Keratinocyte (primary cell): ENCODE results near the gene KRT23. TPM values are rescaled to one million over a fixed set of nuclear protein-coding genes. Genes with fewer than 3 reads are reported as not detected.

Source experiments
- DNase-seq: peaks from one replicate; pipeline ENCODE4 v3.0.0-alpha.2; 2011; ENCODE audit warnings: low read depth, missing footprints, low spot score
- FAIRE-seq: peaks from 2 replicates; lab custom pipeline; 2011; peaks lifted over from hg19 to GRCh38; lab: Jason Lieb, UNC
- H2AFZ ChIP-seq: 2 replicates; pipeline ENCODE4 v1.6.0; 2012; ENCODE audit warnings: low read length, control low read depth, inconsistent platforms; ENCODE audit not compliant: control insufficient read depth
- H3K27ac ChIP-seq: 2 replicates; pipeline ENCODE4 v1.5.1; 2011; ENCODE audit warnings: low read length; ENCODE audit not compliant: control insufficient read depth, insufficient read depth
- H3K27me3 ChIP-seq: 3 replicates; pipeline ENCODE4 v1.6.0; 2011; ENCODE audit warnings: low read length; ENCODE audit not compliant: control insufficient read depth, insufficient read depth; ENCODE audit errors: extremely low read depth
- H3K36me3 ChIP-seq, 2 experiments: 2 replicates in 1 of 2; 3 replicates in 1 of 2; pipeline ENCODE4 v1.5.1; 2011; ENCODE audit warnings: low read length in 2 of 2, mild to moderate bottlenecking in 1 of 2; ENCODE audit not compliant: control insufficient read depth in 2 of 2, insufficient read depth in 2 of 2; ENCODE audit errors: extremely low read depth in 1 of 2
- H3K4me1 ChIP-seq: 3 replicates; pipeline ENCODE4 v1.5.1; 2011; ENCODE audit warnings: low read length; ENCODE audit not compliant: control insufficient read depth, insufficient read depth; ENCODE audit errors: extremely low read depth
- H3K4me2 ChIP-seq: 3 replicates; pipeline ENCODE4 v1.6.0; 2011; ENCODE audit warnings: low read depth, low read length; ENCODE audit not compliant: control insufficient read depth, insufficient read depth; ENCODE audit errors: extremely low read depth
- H3K4me3 ChIP-seq, 3 experiments: fragments of 200-600 bp in 1 of 3; sonication (generic) in 1 of 3; 2 replicates in 2 of 3; 3 replicates in 1 of 3; pipeline ENCODE4 v1.5.1; 2011 to 2016; ENCODE audit warnings: low read length in 3 of 3, mild to moderate bottlenecking in 3 of 3, control low read depth in 2 of 3, inconsistent platforms in 1 of 3, low read depth in 1 of 3, mixed read lengths in 1 of 3, mixed run types in 1 of 3, moderate library complexity in 1 of 3; ENCODE audit not compliant: control insufficient read depth in 2 of 3, insufficient read depth in 2 of 3; ENCODE audit errors: extremely low read depth in 1 of 3
- H3K79me2 ChIP-seq: 2 replicates; pipeline ENCODE4 v1.6.0; 2012; ENCODE audit warnings: low read length; ENCODE audit not compliant: control insufficient read depth, insufficient read depth
- H3K9ac ChIP-seq: 3 replicates; pipeline ENCODE4 v1.6.0; 2011; ENCODE audit warnings: low read length; ENCODE audit not compliant: control insufficient read depth, insufficient read depth; ENCODE audit errors: extremely low read depth
- H3K9me1 ChIP-seq: 3 replicates; pipeline ENCODE4 v1.6.0; 2011; ENCODE audit warnings: low read length; ENCODE audit not compliant: control insufficient read depth, insufficient read depth; ENCODE audit errors: extremely low read depth
- H3K9me3 ChIP-seq: 2 replicates; pipeline ENCODE4 v1.5.1; 2012; ENCODE audit warnings: low read depth, low read length; ENCODE audit not compliant: control insufficient read depth
- H4K20me1 ChIP-seq: 3 replicates; pipeline ENCODE4 v1.6.0; 2011; ENCODE audit warnings: low read length; ENCODE audit not compliant: control insufficient read depth, insufficient read depth; ENCODE audit errors: extremely low read depth
- CTCF ChIP-seq, 3 experiments: IDR thresholded peaks in 1 of 3; conservative IDR thresholded peaks in 1 of 3; optimal IDR thresholded peaks in 1 of 3; 2 replicates in 2 of 3; 3 replicates in 1 of 3; pipeline versions ENCODE3 to v1.5.1; 2011; ENCODE audit warnings: low read length in 3 of 3, mild to moderate bottlenecking in 3 of 3, moderate library complexity in 2 of 3, control low read depth in 1 of 3, inconsistent platforms in 1 of 3; ENCODE audit not compliant: insufficient read depth in 2 of 3; ENCODE audit errors: extremely low read depth in 1 of 3
- EZH2 ChIP-seq: IDR thresholded peaks from one replicate; pipeline ENCODE4 v1.6.1; 2012; ENCODE audit warnings: inconsistent platforms, mild to moderate bottlenecking, low read length, moderate library complexity
- dilution Hi-C: fragments of 300-500 bp; cut with MboI; formaldehyde crosslinking; loops from one replicate; pipeline ENCODE4 v1.7.0; 2020; ENCODE audit warnings: low sequenced_read_pairs; ENCODE audit not compliant: extremely low pct_ligation_motif_present
- polyA plus RNA-seq, 5 experiments: library from polyadenylated mRNA; depleted of rRNA in 3 of 5; stranded (reverse) in 3 of 5; stranded (forward) in 1 of 5; unstranded in 1 of 5; fragments of >200 nt; gene quantifications; 1 replicate in 1 of 5; 2 replicates in 3 of 5; 3 replicates in 1 of 5; pipeline versions ENCODE4 v1.2.1 to v1.2.3, GENCODE V29; 2011 to 2012; ENCODE audit warnings: missing spikeins in 2 of 5, low read depth in 1 of 5, low replicate concordance in 1 of 5

Gene KRT23
- polyA plus RNA-seq, 1 donor (not counting 4 experiments of a cell fraction or from before 2014, with no cell fraction given): 8.2 TPM

- H3K27me3 ChIP-seq: no peaks in the 10 kb centered on the region
- H3K9ac ChIP-seq: peak overlapping the region; percentile 18
- TF ChIP-seq CTCF (optimal IDR thresholded peaks at IDR 0.05 in 1 of 3, IDR thresholded peaks at IDR 0.05 in 1 of 3, conservative IDR thresholded peaks at IDR 0.05 in 1 of 3; ENCODE audit: extremely low read depth in 1 of 3, insufficient read depth in 2 of 3, low read length in 3 of 3): no peak
- TF ChIP-seq EZH2: no peak
- H3K4me3 ChIP-seq: no peak overlapping the region
- FAIRE-seq (peak; percentile 52), DNase-seq (peak; percentile 38)
- peak overlapping the region; percentile 6 for H3K4me2 ChIP-seq
- H3K27ac ChIP-seq: peak overlapping the region; percentile 82
- no peaks in the 10 kb centered on the region for H3K79me2 ChIP-seq
- H3K9me1 ChIP-seq: no peaks in the 10 kb centered on the region
- no peaks in the 10 kb centered on the region for H4K20me1 ChIP-seq
- H3K36me3 ChIP-seq: no peaks in the 10 kb centered on the region
- no peaks in the 10 kb centered on the region for H3K9me3 ChIP-seq
- no peak overlapping the region for H2AFZ ChIP-seq
- peaks cover 46% of the 10 kb centered on the region for H3K4me1 ChIP-seq
- dilution Hi-C loops: no loop called here
Observed at GRCh38 chr17:40952661-40953060, 15.2 kb upstream of the KRT23 start.

GRCh38 chr17:40952154-40952553 lies 14.7 kb upstream of the KRT23 start:
- no peaks in the 10 kb centered on the region for H3K27me3 ChIP-seq
- H3K4me2 ChIP-seq: no peak overlapping the region
- H4K20me1 ChIP-seq: no peaks in the 10 kb centered on the region
- H3K9me1 ChIP-seq: no peaks in the 10 kb centered on the region
- FAIRE-seq: no peak
- peaks cover 41% of the 10 kb centered on the region for H3K4me1 ChIP-seq
- H2AFZ ChIP-seq: no peak overlapping the region
- dilution Hi-C loops: no loop called here
- no peak for DNase-seq
- H3K9ac ChIP-seq: no peak overlapping the region
- TF ChIP-seq EZH2: no peak
- H3K9me3 ChIP-seq: no peaks in the 10 kb centered on the region
- no peaks in the 10 kb centered on the region for H3K79me2 ChIP-seq
- H3K27ac ChIP-seq: peak overlapping the region; percentile 13
- H3K4me3 ChIP-seq: no peak overlapping the region
- no peaks in the 10 kb centered on the region for H3K36me3 ChIP-seq

- H3K4me1 ChIP-seq: peaks cover 31% of the 10 kb centered on the region
- TF ChIP-seq EZH2 (no peak), CTCF (optimal IDR thresholded peaks at IDR 0.05 in 1 of 3, IDR thresholded peaks at IDR 0.05 in 1 of 3, conservative IDR thresholded peaks at IDR 0.05 in 1 of 3; ENCODE audit: extremely low read depth in 1 of 3, insufficient read depth in 2 of 3, low read length in 3 of 3) (no peak)
- H3K27ac ChIP-seq: no peak overlapping the region
- no peak overlapping the region for H3K9ac ChIP-seq
- no peak overlapping the region for H3K4me3 ChIP-seq
- no peak for FAIRE-seq
- no peak overlapping the region for H2AFZ ChIP-seq
- H3K9me3 ChIP-seq: no peaks in the 10 kb centered on the region
- no peaks in the 10 kb centered on the region for H3K27me3 ChIP-seq
- no peaks in the 10 kb centered on the region for H3K79me2 ChIP-seq
- no peak overlapping the region for H3K4me2 ChIP-seq
- H4K20me1 ChIP-seq: no peaks in the 10 kb centered on the region
- dilution Hi-C loops: no loop called here
- no peaks in the 10 kb centered on the region for H3K36me3 ChIP-seq
- DNase-seq: no peak
- no peaks in the 10 kb centered on the region for H3K9me1 ChIP-seq
Observed at GRCh38 chr17:40951011-40951622, 13.7 kb upstream of the KRT23 start.
